ELR (cell line): ENCODE results near the gene CA5A.

Experiments
- DNase-seq: peaks from one replicate; pipeline ENCODE4 v3.0.0-alpha.2; 2015; ENCODE audit warnings: low read depth

CA5A gene

GRCh38 chr16:87963400-87963799, 27.1 kb upstream of the CA5A start:
- DNase-seq = peak; percentile 95

GRCh38 chr16:87961623-87962022, 25.3 kb upstream of the CA5A start:
- peak; percentile 32 for DNase-seq

- no peak for DNase-seq
Observed at GRCh38 chr16:87960852-87961251, 24.5 kb upstream of the CA5A start.

GRCh38 chr16:87960296-87960695, 24.0 kb upstream of the CA5A start:
- no peak for DNase-seq

GRCh38 chr16:87959391-87959990, 23.2 kb upstream of the CA5A start:
- DNase-seq = no peak

- DNase-seq = no peak
Observed at GRCh38 chr16:87958632-87959031, 22.3 kb upstream of the CA5A start.

GRCh38 chr16:87957296-87958094, 21.2 kb upstream of the CA5A start:
- DNase-seq = no peak

GRCh38 chr16:87956365-87957231, 20.3 kb upstream of the CA5A start:
- DNase-seq = peak; percentile 65

- DNase-seq = no peak
Observed at GRCh38 chr16:87956098-87956364, 19.7 kb upstream of the CA5A start.

GRCh38 chr16:87955302-87956097, 19.2 kb upstream of the CA5A start:
- peak; percentile 54 for DNase-seq

- no peak for DNase-seq
Observed at GRCh38 chr16:87954826-87955225, 18.5 kb upstream of the CA5A start.

- DNase-seq = no peak
Observed at GRCh38 chr16:87954361-87954760, 18.0 kb upstream of the CA5A start.

- no peak for DNase-seq
Observed at GRCh38 chr16:87953308-87954215, 17.2 kb upstream of the CA5A start.

GRCh38 chr16:87952751-87953150, 16.4 kb upstream of the CA5A start:
- DNase-seq = no peak

- peak; percentile 33 for DNase-seq
Observed at GRCh38 chr16:87951552-87952538, 15.5 kb upstream of the CA5A start.

- DNase-seq = peak; percentile 99
Observed at GRCh38 chr16:87950765-87951551, 14.6 kb upstream of the CA5A start, which contains the start of gene BANP. TSS of gene BANP (plus strand) at chr16:87951434. CDS start at chr16:87975116, 23,682 bp downstream.

- no peak for DNase-seq
Observed at GRCh38 chr16:87949071-87949744, 12.9 kb upstream of the CA5A start.

GRCh38 chr16:87948735-87949070, 12.4 kb upstream of the CA5A start:
- no peak for DNase-seq
